ENCODE results near the gene SLC7A14.

Gene SLC7A14

GRCh38 chr3:170524073-170524472 lies 61.8 kb downstream of the SLC7A14 start:
- TF ChIP-seq, protein P1, sequence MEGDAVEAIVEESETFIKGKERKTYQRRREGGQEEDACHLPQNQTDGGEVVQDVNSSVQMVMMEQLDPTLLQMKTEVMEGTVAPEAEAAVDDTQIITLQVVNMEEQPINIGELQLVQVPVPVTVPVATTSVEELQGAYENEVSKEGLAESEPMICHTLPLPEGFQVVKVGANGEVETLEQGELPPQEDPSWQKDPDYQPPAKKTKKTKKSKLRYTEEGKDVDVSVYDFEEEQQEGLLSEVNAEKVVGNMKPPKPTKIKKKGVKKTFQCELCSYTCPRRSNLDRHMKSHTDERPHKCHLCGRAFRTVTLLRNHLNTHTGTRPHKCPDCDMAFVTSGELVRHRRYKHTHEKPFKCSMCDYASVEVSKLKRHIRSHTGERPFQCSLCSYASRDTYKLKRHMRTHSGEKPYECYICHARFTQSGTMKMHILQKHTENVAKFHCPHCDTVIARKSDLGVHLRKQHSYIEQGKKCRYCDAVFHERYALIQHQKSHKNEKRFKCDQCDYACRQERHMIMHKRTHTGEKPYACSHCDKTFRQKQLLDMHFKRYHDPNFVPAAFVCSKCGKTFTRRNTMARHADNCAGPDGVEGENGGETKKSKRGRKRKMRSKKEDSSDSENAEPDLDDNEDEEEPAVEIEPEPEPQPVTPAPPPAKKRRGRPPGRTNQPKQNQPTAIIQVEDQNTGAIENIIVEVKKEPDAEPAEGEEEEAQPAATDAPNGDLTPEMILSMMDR (conservative IDR thresholded peaks at IDR 0.05) = no peak
- H3K27ac ChIP-seq = no peak overlapping the region

- no peak overlapping the region for H3K27ac ChIP-seq
- TF ChIP-seq, protein P1 (conservative IDR thresholded peaks at IDR 0.05) = no peak
- TF ChIP-seq ZFX (IDR thresholded peaks at IDR 0.05) = no peak
Measured at GRCh38 chr3:170523248-170523647, 62.6 kb downstream of the SLC7A14 start.

- no peak overlapping the region for H3K27ac ChIP-seq
- TF ChIP-seq, protein P1 (conservative IDR thresholded peaks at IDR 0.05) = no peak
- TF ChIP-seq ZFX (IDR thresholded peaks at IDR 0.05) = no peak
Measured at GRCh38 chr3:170522201-170522600, 63.7 kb downstream of the SLC7A14 start.

DNA sequence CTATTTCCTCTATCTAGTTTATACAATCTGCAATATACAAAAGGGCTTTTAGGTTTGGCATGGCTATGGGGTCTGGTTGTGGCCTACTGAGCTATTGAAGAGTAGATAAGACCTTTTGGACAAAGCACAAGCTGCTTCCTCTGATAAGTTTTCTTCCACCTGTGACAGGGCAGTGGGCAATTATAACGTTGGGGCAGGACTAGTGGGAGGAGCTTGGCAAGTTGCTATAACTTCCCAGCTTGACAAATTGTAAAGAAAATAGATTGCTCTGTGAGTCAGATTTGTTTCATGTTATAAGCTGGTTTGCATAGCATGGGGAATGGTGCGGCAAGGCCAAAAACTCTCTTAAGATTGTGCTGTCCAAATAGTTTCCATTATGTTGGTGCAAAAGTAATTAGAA lies 64.9 kb downstream of the SLC7A14 start:
- no peak for TF ChIP-seq ZFX (IDR thresholded peaks at IDR 0.05)
- TF ChIP-seq, protein P1 (conservative IDR thresholded peaks at IDR 0.05) = no peak
- H3K27ac ChIP-seq = no peak overlapping the region

GRCh38 chr3:170517242-170517945 lies 68.5 kb downstream of the SLC7A14 start:
- TF ChIP-seq, protein P1 (conservative IDR thresholded peaks at IDR 0.05) = no peak
- TF ChIP-seq ZFX (IDR thresholded peaks at IDR 0.05) = no peak

DNA sequence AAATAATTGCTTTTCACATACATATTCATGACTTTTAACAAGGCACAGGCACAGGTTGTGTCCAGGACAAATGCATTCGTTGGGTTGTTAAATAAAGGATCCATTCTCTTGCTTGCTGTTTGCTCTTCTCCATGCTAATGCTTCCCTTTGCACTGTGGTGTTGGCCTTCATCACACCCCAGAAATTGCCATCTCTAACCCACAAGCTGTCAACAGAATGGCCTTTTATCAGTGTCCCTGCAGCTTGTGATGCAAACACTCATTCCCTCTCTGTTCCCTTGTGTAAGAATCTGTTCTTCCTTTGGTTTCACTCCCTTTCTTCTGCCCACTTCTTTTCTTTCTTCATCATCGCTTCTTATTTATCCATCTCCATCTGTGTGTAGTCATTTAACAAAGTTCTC lies 72.2 kb downstream of the SLC7A14 start:
- TF ChIP-seq ZFX (IDR thresholded peaks at IDR 0.05) = no peak
- TF ChIP-seq, protein P1 (conservative IDR thresholded peaks at IDR 0.05) = no peak

More at GRCh38 chr3:170517242-170517945, 68.5 kb downstream of the SLC7A14 start:
- no peak overlapping the region for H3K27ac ChIP-seq

GRCh38 chr3:170511371-170511770 lies 74.5 kb downstream of the SLC7A14 start:
- no peak overlapping the region for H3K27ac ChIP-seq
- no peak for TF ChIP-seq ZFX (IDR thresholded peaks at IDR 0.05)
- TF ChIP-seq, protein P1 (conservative IDR thresholded peaks at IDR 0.05) = no peak

More for the DNA sequence above, 72.2 kb downstream of the SLC7A14 start:
- H3K27ac ChIP-seq = no peak overlapping the region

Measured in C4-2B (cell line).